ENCODE measurements around the gene FXYD5.
A peak's percentile ranks its signal among the peaks of the same experiment; 100 is the strongest.
"Not testable (repeated sequence)": the region's sequence is repeated elsewhere in the genome, so short reads cannot be mapped to it uniquely, and the experiment has no call there.

The FXYD5 gene

GRCh38 chr19:35184884-35185283 lies 30.3 kb downstream of the FXYD5 start:
- H3K36me3 Mint-ChIP-seq (ENCODE audit: low read depth), result no peaks in the 10 kb centered on the region
- H3K4me1 Mint-ChIP-seq, result no peaks in the 10 kb centered on the region
- no peak overlapping the region for H3K4me3 Mint-ChIP-seq
- H3K27ac Mint-ChIP-seq, result no peak overlapping the region
- peaks cover 22% of the 10 kb centered on the region for H3K9me3 Mint-ChIP-seq
- no peaks in the 10 kb centered on the region for H3K27me3 Mint-ChIP-seq (ENCODE audit: low read depth)
- TF ChIP-seq CTCF (IDR thresholded peaks at IDR 0.05; ENCODE audit: unreplicated experiment in 3 of 3), result no peak

GRCh38 chr19:35194012-35194984 lies 39.8 kb downstream of the FXYD5 start:
- Mint-ChIP-seq H3K27me3 (ENCODE audit: low read depth) (peaks cover 4% of the 10 kb centered on the region), H3K9me3 (peaks cover 13% of the 10 kb centered on the region), H3K4me3 (no peak overlapping the region), H3K27ac (no peak overlapping the region), H3K36me3 (ENCODE audit: low read depth) (no peaks in the 10 kb centered on the region), H3K4me1 (no peaks in the 10 kb centered on the region)
- no peak for TF ChIP-seq CTCF (IDR thresholded peaks at IDR 0.05; ENCODE audit: unreplicated experiment in 3 of 3)

GRCh38 chr19:35195830-35196229 lies 41.3 kb downstream of the FXYD5 start:
- TF ChIP-seq CTCF (IDR thresholded peaks at IDR 0.05; ENCODE audit: unreplicated experiment in 3 of 3), result no peak
- Mint-ChIP-seq H3K27ac (peak overlapping the region in 1 of 3 experiments; percentile 33), H3K9me3 (peaks cover 11% of the 10 kb centered on the region), H3K36me3 (ENCODE audit: low read depth) (no peaks in the 10 kb centered on the region), H3K4me3 (no peak overlapping the region), H3K27me3 (ENCODE audit: low read depth) (peaks cover 8% of the 10 kb centered on the region), H3K4me1 (no peaks in the 10 kb centered on the region)

- H3K36me3 Mint-ChIP-seq (ENCODE audit: low read depth); H3K27ac Mint-ChIP-seq; H3K4me3 Mint-ChIP-seq; H3K9me3 Mint-ChIP-seq; H3K4me1 Mint-ChIP-seq: not testable (repeated sequence)
- H3K27me3 Mint-ChIP-seq (ENCODE audit: low read depth), result peaks cover 11% of the 10 kb centered on the region
Measured at GRCh38 chr19:35196861-35197260, 42.3 kb downstream of the FXYD5 start.

- Mint-ChIP-seq H3K27me3 (ENCODE audit: low read depth) (peaks cover 9% of the 10 kb centered on the region), H3K36me3 (ENCODE audit: low read depth) (no peaks in the 10 kb centered on the region), H3K27ac (no peak overlapping the region), H3K9me3 (no peaks in the 10 kb centered on the region), H3K4me1 (no peaks in the 10 kb centered on the region), H3K4me3 (no peak overlapping the region)
- no peak for TF ChIP-seq CTCF (IDR thresholded peaks at IDR 0.05; ENCODE audit: unreplicated experiment in 3 of 3)
Measured at GRCh38 chr19:35199481-35199880, 44.9 kb downstream of the FXYD5 start.

GRCh38 chr19:35202722-35203688 lies 48.5 kb downstream of the FXYD5 start:
- no peaks in the 10 kb centered on the region for H3K9me3 Mint-ChIP-seq
- no peak for TF ChIP-seq CTCF (IDR thresholded peaks at IDR 0.05; ENCODE audit: unreplicated experiment in 3 of 3)

More at GRCh38 chr19:35202722-35203688, 48.5 kb downstream of the FXYD5 start:
- Mint-ChIP-seq H3K27ac (no peak overlapping the region), H3K4me3 (no peak overlapping the region), H3K27me3 (ENCODE audit: low read depth) (peaks cover 10% of the 10 kb centered on the region), H3K4me1 (no peaks in the 10 kb centered on the region), H3K36me3 (ENCODE audit: low read depth) (no peaks in the 10 kb centered on the region)
